MV-4-11 (cell line): ENCODE data around the gene ATP1A4.

Source experiments
- DNase-seq: peaks from one replicate; lab custom pipeline; 2025; lab: John Stamatoyannopoulos, UW

The ATP1A4 gene

GRCh38 chr1:160228431-160228830 is 77.0 kb downstream of the ATP1A4 start:
- DNase-seq, result no peak

GRCh38 chr1:160232911-160233310 is 81.5 kb downstream of the ATP1A4 start:
- no peak for DNase-seq
